ENCODE data around the gene VEGFC. TPM values are rescaled to one million over a fixed set of nuclear protein-coding genes. Genes with fewer than 3 reads are reported as not detected.

Gene VEGFC
- total and polyA plus RNA-seq, 2 donors (not counting 1 experiment from before 2014, with no cell fraction given), result not detected

DNA sequence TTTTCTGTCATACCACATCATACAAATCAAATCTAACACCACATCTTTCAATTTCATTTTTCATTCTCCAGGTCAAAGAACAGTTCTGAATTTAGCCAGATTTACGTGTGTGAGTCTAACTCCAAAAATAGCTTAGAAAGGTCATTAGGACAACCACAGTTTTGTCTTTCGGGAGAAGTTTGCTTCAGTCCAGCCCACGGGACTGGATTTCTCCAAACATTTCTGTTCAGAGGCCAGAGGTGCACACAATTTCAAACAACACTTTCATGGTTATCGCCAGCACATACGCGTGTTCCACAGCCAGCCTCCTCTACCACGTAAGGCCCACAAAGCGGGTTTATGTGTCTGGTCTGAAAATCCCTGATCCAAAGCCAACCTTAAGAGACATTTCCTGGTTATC lies 65.9 kb downstream of the VEGFC start:
- H3K9me3 Mint-ChIP-seq (ENCODE audit: insufficient read depth), result no peaks in the 10 kb centered on the region
- Histone ChIP-seq H3K79me2 (ENCODE audit: control insufficient read depth, insufficient read depth, low read length) (no peaks in the 10 kb centered on the region), H2AFZ (ENCODE audit: insufficient read depth, low read depth, low read length, poor library complexity, severe bottlenecking) (no peak overlapping the region), H3K27ac (ENCODE audit: low read length in 2 of 2) (no peak overlapping the region), H3K36me3 (replicated peaks in 1 of 2; ENCODE audit: control extremely low read depth in 1 of 2, control insufficient read depth in 1 of 2, extremely low read depth in 1 of 2, insufficient read depth in 2 of 2, low read length in 1 of 2) (no peaks in the 10 kb centered on the region), H3K9ac (ENCODE audit: low read length) (no peak overlapping the region), H3K9me3 (ENCODE audit: control extremely low read depth in 1 of 3, control insufficient read depth in 2 of 3, insufficient read depth in 1 of 3, low read length in 2 of 3) (no peaks in the 10 kb centered on the region), H3K4me2 (replicated peaks; ENCODE audit: low read depth, low read length, poor library complexity, severe bottlenecking) (no peak overlapping the region), H3K4me3 (ENCODE audit: control extremely low read depth in 1 of 5, extremely low read depth in 1 of 5, insufficient read depth in 1 of 5, low read depth in 2 of 5, low read length in 4 of 5) (no peak overlapping the region), H3K4me1 (ENCODE audit: control insufficient read depth in 2 of 2, insufficient read depth in 2 of 2, low read length in 2 of 2) (no peaks in the 10 kb centered on the region), H4K20me1 (ENCODE audit: control insufficient read depth, insufficient read depth, low read length, poor library complexity, severe bottlenecking) (no peaks in the 10 kb centered on the region), H3K27me3 (replicated peaks in 1 of 4; ENCODE audit: control extremely low read depth in 1 of 4, control insufficient read depth in 3 of 4, insufficient read depth in 4 of 4, low read length in 3 of 4) (no peaks in the 10 kb centered on the region)
- TF ChIP-seq, protein P1, sequence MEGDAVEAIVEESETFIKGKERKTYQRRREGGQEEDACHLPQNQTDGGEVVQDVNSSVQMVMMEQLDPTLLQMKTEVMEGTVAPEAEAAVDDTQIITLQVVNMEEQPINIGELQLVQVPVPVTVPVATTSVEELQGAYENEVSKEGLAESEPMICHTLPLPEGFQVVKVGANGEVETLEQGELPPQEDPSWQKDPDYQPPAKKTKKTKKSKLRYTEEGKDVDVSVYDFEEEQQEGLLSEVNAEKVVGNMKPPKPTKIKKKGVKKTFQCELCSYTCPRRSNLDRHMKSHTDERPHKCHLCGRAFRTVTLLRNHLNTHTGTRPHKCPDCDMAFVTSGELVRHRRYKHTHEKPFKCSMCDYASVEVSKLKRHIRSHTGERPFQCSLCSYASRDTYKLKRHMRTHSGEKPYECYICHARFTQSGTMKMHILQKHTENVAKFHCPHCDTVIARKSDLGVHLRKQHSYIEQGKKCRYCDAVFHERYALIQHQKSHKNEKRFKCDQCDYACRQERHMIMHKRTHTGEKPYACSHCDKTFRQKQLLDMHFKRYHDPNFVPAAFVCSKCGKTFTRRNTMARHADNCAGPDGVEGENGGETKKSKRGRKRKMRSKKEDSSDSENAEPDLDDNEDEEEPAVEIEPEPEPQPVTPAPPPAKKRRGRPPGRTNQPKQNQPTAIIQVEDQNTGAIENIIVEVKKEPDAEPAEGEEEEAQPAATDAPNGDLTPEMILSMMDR (IDR thresholded peaks at IDR 0.05), result no peak
- no peak for TF ChIP-seq EZH2 (IDR thresholded peaks at IDR 0.05; ENCODE audit: borderline replicate concordance, insufficient read depth, low read depth, low read length, poor library complexity, severe bottlenecking)
- no peak for DNase-seq
- 85% methylated on average over 6 of the region's 8 CpGs for WGBS (ENCODE audit: insufficient coverage)
- ATAC-seq (ENCODE audit: low read depth), result no peak
- CTCF ChIA-PET, result no interaction called here
- POLR2A ChIA-PET, result no interaction called here
- H3K27ac Mint-ChIP-seq, result no peak overlapping the region
- no peak overlapping the region for H3K4me3 Mint-ChIP-seq
- H3K4me1 Mint-ChIP-seq, result no peaks in the 10 kb centered on the region
- no peaks in the 10 kb centered on the region for H3K27me3 Mint-ChIP-seq
- intact Hi-C loops (cut with micrococcal nuclease), result no loop called here

DNA sequence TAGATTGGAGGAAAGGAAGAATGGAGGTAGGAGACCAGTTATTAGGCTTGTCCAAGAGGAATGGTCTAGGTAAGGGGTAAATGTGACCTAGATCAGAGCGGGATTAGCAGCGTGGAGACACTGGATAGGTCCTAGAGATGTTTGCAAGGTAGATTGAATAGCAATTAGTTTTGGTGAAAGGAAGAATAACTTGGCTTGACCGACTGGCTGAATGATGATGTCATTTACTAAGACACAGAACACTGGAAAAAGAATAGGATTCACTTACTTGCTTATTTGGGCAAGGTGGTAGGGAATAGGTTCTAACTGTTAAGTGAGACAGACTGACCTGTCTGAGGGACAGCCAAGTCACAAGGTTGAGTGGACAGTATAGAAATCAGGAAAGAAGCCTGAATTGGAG lies 71.3 kb downstream of the VEGFC start:
- no peaks in the 10 kb centered on the region for H3K36me3 ChIP-seq (replicated peaks in 1 of 2; ENCODE audit: control extremely low read depth in 1 of 2, control insufficient read depth in 1 of 2, extremely low read depth in 1 of 2, insufficient read depth in 2 of 2, low read length in 1 of 2)
- 92% methylated on average over 3 of the region's 3 CpGs for WGBS (ENCODE audit: insufficient coverage)
- no peaks in the 10 kb centered on the region for H3K9me3 ChIP-seq (ENCODE audit: control extremely low read depth in 1 of 3, control insufficient read depth in 2 of 3, insufficient read depth in 1 of 3, low read length in 2 of 3)
- intact Hi-C loops (cut with micrococcal nuclease), result no loop called here
- no peak overlapping the region for H3K27ac ChIP-seq (ENCODE audit: low read length in 2 of 2)
- H3K4me3 ChIP-seq (ENCODE audit: control extremely low read depth in 1 of 5, extremely low read depth in 1 of 5, insufficient read depth in 1 of 5, low read depth in 2 of 5, low read length in 4 of 5), result no peak overlapping the region
- H4K20me1 ChIP-seq (ENCODE audit: control insufficient read depth, insufficient read depth, low read length, poor library complexity, severe bottlenecking), result no peaks in the 10 kb centered on the region
- Mint-ChIP-seq H3K4me3 (no peak overlapping the region), H3K27me3 (no peaks in the 10 kb centered on the region), H3K4me1 (no peaks in the 10 kb centered on the region), H3K27ac (no peak overlapping the region), H3K9me3 (ENCODE audit: insufficient read depth) (peaks cover 2% of the 10 kb centered on the region)
- no peak overlapping the region for H3K4me2 ChIP-seq (replicated peaks; ENCODE audit: low read depth, low read length, poor library complexity, severe bottlenecking)
- DNase-seq, result no peak
- H3K27me3 ChIP-seq (replicated peaks in 1 of 4; ENCODE audit: control extremely low read depth in 1 of 4, control insufficient read depth in 3 of 4, insufficient read depth in 4 of 4, low read length in 3 of 4), result no peaks in the 10 kb centered on the region
- H3K4me1 ChIP-seq (ENCODE audit: control insufficient read depth in 2 of 2, insufficient read depth in 2 of 2, low read length in 2 of 2), result no peaks in the 10 kb centered on the region
- ATAC-seq (ENCODE audit: low read depth), result no peak
- H3K9ac ChIP-seq (ENCODE audit: low read length), result no peak overlapping the region
- no peaks in the 10 kb centered on the region for H3K79me2 ChIP-seq (ENCODE audit: control insufficient read depth, insufficient read depth, low read length)
- CTCF ChIA-PET, result no interaction called here
- TF ChIP-seq, protein P1 (IDR thresholded peaks at IDR 0.05), result no peak
- TF ChIP-seq EZH2 (IDR thresholded peaks at IDR 0.05; ENCODE audit: borderline replicate concordance, insufficient read depth, low read depth, low read length, poor library complexity, severe bottlenecking), result no peak
- POLR2A ChIA-PET, result no interaction called here
- no peak overlapping the region for H2AFZ ChIP-seq (ENCODE audit: insufficient read depth, low read depth, low read length, poor library complexity, severe bottlenecking)

All from B cell (primary cell).